COR-L47 (cell line): Measurements from ENCODE around the gene CHRFAM7A.
"Not testable (repeated sequence)": the region's sequence is repeated elsewhere in the genome, so short reads cannot be mapped to it uniquely, and the experiment has no call there.

Experiments used
- DNase-seq: peaks from one replicate; lab custom pipeline; 2025; lab: John Stamatoyannopoulos, UW

CHRFAM7A gene

DNA sequence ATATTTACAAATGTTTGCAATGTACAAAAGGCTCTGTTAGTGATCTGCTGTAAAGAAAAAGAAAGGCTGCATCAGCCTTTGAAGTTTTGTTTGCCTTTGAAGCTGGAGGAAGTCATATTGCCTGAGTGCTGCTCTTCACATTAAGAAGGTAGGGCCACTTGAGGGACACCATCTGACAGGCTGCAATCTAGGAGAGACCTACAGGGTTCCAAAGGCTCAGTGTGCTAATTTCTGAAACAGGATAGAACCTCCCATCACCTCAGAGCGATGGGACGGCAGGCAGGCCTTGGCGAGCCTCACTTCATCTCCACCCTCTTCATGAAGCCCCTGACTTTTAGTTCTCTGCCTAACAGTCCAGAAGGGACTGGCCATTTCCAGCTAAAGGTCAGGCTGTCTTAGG, 77.6 kb downstream of the CHRFAM7A start:
- DNase-seq: not testable (repeated sequence)

DNA sequence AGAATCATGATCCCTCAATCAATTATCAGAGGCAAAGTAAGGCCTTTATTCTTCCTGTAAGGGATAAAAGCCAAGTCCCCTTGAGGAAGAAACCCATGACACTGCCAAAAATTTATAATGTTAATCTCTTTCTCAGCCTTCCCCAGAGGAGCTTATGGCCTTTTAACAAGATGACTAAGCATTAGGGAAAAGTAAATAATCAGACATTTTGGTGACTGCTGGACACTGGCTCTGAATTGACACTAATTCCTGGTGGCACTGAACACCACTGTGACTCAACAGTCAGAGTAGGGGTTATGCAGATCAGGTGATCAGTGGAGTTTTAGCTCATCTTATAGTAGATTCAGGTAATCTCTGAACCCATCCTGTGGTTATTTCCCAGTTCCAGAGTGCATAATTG, 82.8 kb downstream of the CHRFAM7A start:
- DNase-seq: not testable (repeated sequence)
